ENCODE data around the gene LMAN1L. TPM values are rescaled to one million over a fixed set of nuclear protein-coding genes. Genes with fewer than 3 reads are reported as not detected.
A peak's percentile ranks its signal among the peaks of the same experiment; 100 is the strongest.
"Not testable (repeated sequence)": the region's sequence is repeated elsewhere in the genome, so short reads cannot be mapped to it uniquely, and the experiment has no call there.

Gene LMAN1L
- total RNA-seq, 2 donors from 2014 or later, result not detected

GRCh38 chr15:74783808-74784175 is 28.8 kb upstream of the LMAN1L start:
- Histone ChIP-seq H3K27ac (peak overlapping the region; percentile 79), H3K36me3 (no peaks in the 10 kb centered on the region), H3K27me3 (no peaks in the 10 kb centered on the region), H3K4me3 (peak overlapping the region; percentile 70), H3K9ac (ENCODE audit: low read depth in 2 of 2, low read length in 2 of 2) (peak overlapping the region; percentile 66 to 100), H3K4me1 (peaks cover 41% of the 10 kb centered on the region), H3K9me3 (no peaks in the 10 kb centered on the region)
- TF ChIP-seq, protein P1, sequence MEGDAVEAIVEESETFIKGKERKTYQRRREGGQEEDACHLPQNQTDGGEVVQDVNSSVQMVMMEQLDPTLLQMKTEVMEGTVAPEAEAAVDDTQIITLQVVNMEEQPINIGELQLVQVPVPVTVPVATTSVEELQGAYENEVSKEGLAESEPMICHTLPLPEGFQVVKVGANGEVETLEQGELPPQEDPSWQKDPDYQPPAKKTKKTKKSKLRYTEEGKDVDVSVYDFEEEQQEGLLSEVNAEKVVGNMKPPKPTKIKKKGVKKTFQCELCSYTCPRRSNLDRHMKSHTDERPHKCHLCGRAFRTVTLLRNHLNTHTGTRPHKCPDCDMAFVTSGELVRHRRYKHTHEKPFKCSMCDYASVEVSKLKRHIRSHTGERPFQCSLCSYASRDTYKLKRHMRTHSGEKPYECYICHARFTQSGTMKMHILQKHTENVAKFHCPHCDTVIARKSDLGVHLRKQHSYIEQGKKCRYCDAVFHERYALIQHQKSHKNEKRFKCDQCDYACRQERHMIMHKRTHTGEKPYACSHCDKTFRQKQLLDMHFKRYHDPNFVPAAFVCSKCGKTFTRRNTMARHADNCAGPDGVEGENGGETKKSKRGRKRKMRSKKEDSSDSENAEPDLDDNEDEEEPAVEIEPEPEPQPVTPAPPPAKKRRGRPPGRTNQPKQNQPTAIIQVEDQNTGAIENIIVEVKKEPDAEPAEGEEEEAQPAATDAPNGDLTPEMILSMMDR (IDR thresholded peaks at IDR 0.05), result no peak
- DNase-seq, result no peak
- intact Hi-C loops (cut with DNase I), result loop anchor here (5.0 kb wide), 1 partner anchor 119 kb away; no protein-coding TSS in a partner anchor

DNA sequence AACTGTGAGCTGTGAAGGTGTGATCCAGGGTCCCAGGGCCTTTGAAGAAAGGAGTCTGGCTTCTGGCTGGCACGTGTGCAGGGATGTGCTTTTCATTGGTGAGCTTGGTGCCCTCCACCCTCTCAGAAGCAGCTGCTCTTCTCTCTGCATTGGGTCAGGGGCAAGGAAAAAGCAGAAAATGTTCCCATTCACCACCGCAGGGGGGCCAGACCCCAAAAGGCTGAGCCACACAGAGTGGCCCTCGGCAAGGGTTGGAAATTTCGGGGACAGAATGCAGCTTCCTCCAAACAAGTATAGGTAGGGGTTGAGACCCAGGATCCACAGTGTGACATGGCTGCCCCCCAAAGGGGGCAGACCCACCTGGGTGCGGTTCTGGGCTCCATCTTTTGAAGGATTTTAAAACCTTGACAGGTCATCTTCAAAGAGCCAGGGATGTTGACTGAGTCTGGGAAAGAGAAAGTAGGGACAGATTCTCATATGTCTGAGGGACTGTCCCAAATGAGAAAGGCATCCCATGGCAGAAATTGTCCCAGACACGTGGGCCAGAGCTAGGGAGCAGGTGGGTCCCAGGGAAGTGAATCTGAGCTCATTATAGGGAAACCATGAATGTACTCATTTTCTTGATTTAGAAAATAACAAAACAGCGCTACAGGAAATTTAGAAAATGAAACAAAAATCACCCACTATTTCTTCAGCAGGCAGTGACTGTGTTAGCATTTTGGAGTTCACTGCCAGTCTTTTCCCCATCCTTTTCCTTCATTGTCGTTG is 28.0 kb upstream of the LMAN1L start:
- H3K4me3 ChIP-seq, result peak overlapping the region; percentile 70
- DNase-seq, result peak; percentile 19
- H3K27ac ChIP-seq, result peak overlapping the region; percentile 71
- intact Hi-C loops (cut with DNase I), result loop anchor here (5.0 kb wide), 1 partner anchor 118 kb away; no protein-coding TSS in a partner anchor
- no peaks in the 10 kb centered on the region for H3K27me3 ChIP-seq
- H3K4me1 ChIP-seq, result peaks cover 49% of the 10 kb centered on the region
- H3K9ac ChIP-seq (ENCODE audit: low read depth in 2 of 2, low read length in 2 of 2), result peak overlapping the region; percentile 66 to 69
- TF ChIP-seq, protein P1 (IDR thresholded peaks at IDR 0.05), result no peak
- H3K36me3 ChIP-seq, result no peaks in the 10 kb centered on the region
- H3K9me3 ChIP-seq, result no peaks in the 10 kb centered on the region

DNA sequence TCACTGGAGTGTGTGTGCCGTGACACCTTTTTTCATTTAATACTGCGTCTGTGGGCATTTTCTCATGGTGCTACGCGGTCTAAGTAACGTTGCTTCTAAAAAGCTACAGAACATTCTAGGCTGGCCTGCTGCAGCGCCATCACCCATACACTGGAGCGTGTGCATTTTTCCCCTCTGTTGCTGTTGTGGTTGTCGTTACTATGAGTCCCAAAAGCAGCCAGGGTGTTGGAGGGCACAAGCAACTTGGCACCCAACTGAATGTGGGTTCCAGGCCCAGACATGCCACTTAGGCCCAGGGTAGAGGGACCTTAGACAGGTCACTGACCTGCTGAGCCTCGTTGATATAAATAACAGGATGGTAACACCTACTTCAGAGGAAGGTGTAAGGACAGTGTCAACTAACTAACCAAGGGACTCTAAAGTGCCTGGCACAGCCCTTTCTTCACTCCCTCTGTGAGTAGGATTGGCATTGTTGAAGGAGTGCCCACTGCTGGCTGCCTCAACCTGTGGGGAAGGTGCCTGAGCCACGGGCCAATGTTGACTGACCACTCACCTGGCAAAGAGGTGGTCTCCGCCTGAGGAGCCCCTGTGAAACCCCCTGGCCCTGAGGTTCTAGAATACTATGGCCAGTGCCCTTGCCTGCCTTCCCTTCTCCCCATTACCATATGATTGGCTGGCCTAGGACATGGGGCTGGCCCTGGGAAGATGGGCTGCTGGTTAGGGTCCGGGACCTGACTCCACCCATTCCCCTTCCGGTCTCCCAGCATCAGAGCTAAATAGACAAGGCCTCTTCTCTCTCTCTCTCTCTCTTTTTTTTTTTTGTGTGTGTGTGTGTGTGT is 27.2 kb upstream of the LMAN1L start:
- H3K27me3 ChIP-seq, result no peaks in the 10 kb centered on the region
- peak overlapping the region; percentile 71 for H3K27ac ChIP-seq
- intact Hi-C loops (cut with DNase I), result no loop called here
- no peaks in the 10 kb centered on the region for H3K9me3 ChIP-seq
- H3K4me3 ChIP-seq, result no peak overlapping the region
- TF ChIP-seq, protein P1 (IDR thresholded peaks at IDR 0.05), result no peak
- H3K4me1 ChIP-seq, result peaks cover 52% of the 10 kb centered on the region
- no peak for DNase-seq
- peak overlapping the region; percentile 62 to 69 for H3K9ac ChIP-seq (ENCODE audit: low read depth in 2 of 2, low read length in 2 of 2)
- H3K36me3 ChIP-seq, result no peaks in the 10 kb centered on the region

- peak overlapping the region; percentile 48 to 84 for H3K9ac ChIP-seq (ENCODE audit: low read depth in 2 of 2, low read length in 2 of 2)
- H3K27me3 ChIP-seq; DNase-seq; intact Hi-C loops (cut with DNase I); H3K36me3 ChIP-seq; H3K4me3 ChIP-seq; H3K9me3 ChIP-seq: not testable (repeated sequence)
- H3K27ac ChIP-seq, result peak overlapping the region; percentile 88
- peaks cover 53% of the 10 kb centered on the region for H3K4me1 ChIP-seq
Observed at GRCh38 chr15:74786081-74786480, 26.6 kb upstream of the LMAN1L start.

- Histone ChIP-seq H3K4me1 (peaks cover 48% of the 10 kb centered on the region), H3K27me3 (no peaks in the 10 kb centered on the region), H3K27ac (peak overlapping the region; percentile 88), H3K4me3 (no peak overlapping the region), H3K9me3 (no peaks in the 10 kb centered on the region), H3K36me3 (no peaks in the 10 kb centered on the region), H3K9ac (ENCODE audit: low read depth in 2 of 2, low read length in 2 of 2) (peak overlapping the region; percentile 48 to 84)
- DNase-seq, result peak; percentile 26
- intact Hi-C loops (cut with DNase I), result no loop called here
- TF ChIP-seq, protein P1 (IDR thresholded peaks at IDR 0.05), result no peak
Observed at GRCh38 chr15:74786551-74787165, 26.0 kb upstream of the LMAN1L start.
